Tibial artery (tissue), 4 donors: ENCODE measurements around the gene NOTCH1.

ENCODE experiments used
- DNase-seq, 2 donors: peaks; one replicate each; pipeline ENCODE4 v3.0.0-alpha.2; 2019
- H3K27ac ChIP-seq, 2 donors: fragments of 200-600 bp; sonication (generic) in 1 of 2; 1 replicate in 1 of 2; 2 replicates in 1 of 2; pipeline ENCODE4 v1.5.1; 2018 to 2019; ENCODE audit warnings: mild to moderate bottlenecking in 1 of 2
- H3K27me3 ChIP-seq, 2 donors: fragments of 200-600 bp; sonication (generic) in 1 of 2; one replicate each; pipeline versions ENCODE4 v1.5.1 to v1.6.0; 2016 to 2019
- H3K36me3 ChIP-seq, 3 donors: fragments of 200-600 bp; sonication (generic) in 2 of 3; one replicate each; pipeline ENCODE4 v1.5.1; 2016 to 2019; ENCODE audit warnings: mild to moderate bottlenecking in 2 of 3
- H3K4me1 ChIP-seq, 4 donors: fragments of 200-600 bp; sonication (generic) in 2 of 4; 1 replicate in 3 of 4; 2 replicates in 1 of 4; pipeline ENCODE4 v1.5.1; 2016 to 2019
- H3K4me3 ChIP-seq, 2 donors: fragments of 200-600 bp; sonication (generic) in 1 of 2; 1 replicate in 1 of 2; 2 replicates in 1 of 2; pipeline ENCODE4 v1.5.1; 2018 to 2019; ENCODE audit warnings: mild to moderate bottlenecking in 2 of 2
- H3K9me3 ChIP-seq, 3 donors: fragments of 200-600 bp; sonication (generic) in 1 of 3; one replicate each; pipeline ENCODE4 v1.5.1; 2016 to 2019
- CTCF ChIP-seq, 2 experiments: fragments of 200-600 bp in 1 of 2; fragments of 450-650 bp in 1 of 2; IDR thresholded peaks; one replicate each; pipeline ENCODE4 v1.5.1; 2017 to 2019; ENCODE audit warnings: antibody characterized with exemption in 2 of 2, mild to moderate bottlenecking in 1 of 2, moderate library complexity in 1 of 2
- intact Hi-C: fragments of 100-400 bp; cut with DNase I; formaldehyde crosslinking; loops from one replicate; pipeline ENCODE4 v1.15.0; 2023; ENCODE audit warnings: low total_unique reads

Gene NOTCH1

GRCh38 chr9:136473354-136473721 is 72.5 kb downstream of the NOTCH1 start:
- Histone ChIP-seq H3K4me3 (no peak overlapping the region), H3K27me3 (no peaks in the 10 kb centered on the region), H3K9me3 (no peaks in the 10 kb centered on the region), H3K27ac (no peak overlapping the region), H3K36me3 (peaks cover 79 to 97% (median 96%) of the 10 kb centered on the region in 3 donors), H3K4me1 (peaks cover 0 to 9% (median 0%) of the 10 kb centered on the region in 4 donors)
- TF ChIP-seq CTCF (IDR thresholded peaks at IDR 0.05), result no peak
- intact Hi-C loops, result no loop called here
- DNase-seq, result no peak

GRCh38 chr9:136472640-136473353 is 73.1 kb downstream of the NOTCH1 start:
- no peak overlapping the region for H3K27ac ChIP-seq
- no peaks in the 10 kb centered on the region for H3K27me3 ChIP-seq
- peaks cover 0 to 9% (median 0%) of the 10 kb centered on the region in 4 donors for H3K4me1 ChIP-seq
- H3K36me3 ChIP-seq, result peaks cover 83 to 100% (median 99%) of the 10 kb centered on the region in 3 donors
- TF ChIP-seq CTCF (IDR thresholded peaks at IDR 0.05), result no peak
- no peak overlapping the region for H3K4me3 ChIP-seq
- intact Hi-C loops, result no loop called here
- H3K9me3 ChIP-seq, result no peaks in the 10 kb centered on the region
- no peak for DNase-seq

- Histone ChIP-seq H3K4me1 (peaks cover 0 to 9% (median 0%) of the 10 kb centered on the region in 4 donors), H3K27me3 (no peaks in the 10 kb centered on the region), H3K36me3 (peaks cover 87 to 100% (median 99%) of the 10 kb centered on the region in 3 donors), H3K4me3 (no peak overlapping the region), H3K9me3 (no peaks in the 10 kb centered on the region), H3K27ac (no peak overlapping the region)
- no peak for DNase-seq
- TF ChIP-seq CTCF (IDR thresholded peaks at IDR 0.05), result no peak
- intact Hi-C loops, result no loop called here
Measured at GRCh38 chr9:136471802-136472487, 73.9 kb downstream of the NOTCH1 start.

GRCh38 chr9:136470792-136471469 is 74.9 kb downstream of the NOTCH1 start:
- Histone ChIP-seq H3K4me1 (peaks cover 0 to 9% (median 0%) of the 10 kb centered on the region in 4 donors), H3K27ac (no peak overlapping the region), H3K9me3 (no peaks in the 10 kb centered on the region), H3K36me3 (peaks cover 87 to 100% (median 99%) of the 10 kb centered on the region in 3 donors), H3K4me3 (no peak overlapping the region), H3K27me3 (no peaks in the 10 kb centered on the region)
- intact Hi-C loops, result no loop called here
- TF ChIP-seq CTCF (IDR thresholded peaks at IDR 0.05), result no peak
- DNase-seq, result no peak

GRCh38 chr9:136470356-136470755 is 75.5 kb downstream of the NOTCH1 start:
- Histone ChIP-seq H3K9me3 (no peaks in the 10 kb centered on the region), H3K4me3 (no peak overlapping the region), H3K4me1 (peaks cover 0 to 9% (median 0%) of the 10 kb centered on the region in 4 donors), H3K36me3 (peaks cover 87 to 100% (median 99%) of the 10 kb centered on the region in 3 donors), H3K27me3 (no peaks in the 10 kb centered on the region), H3K27ac (no peak overlapping the region)
- intact Hi-C loops, result no loop called here
- no peak for DNase-seq
- no peak for TF ChIP-seq CTCF (IDR thresholded peaks at IDR 0.05)
